ENCODE measurements around the gene LPAR1. TPM values are rescaled to one million over a fixed set of nuclear protein-coding genes. Genes with fewer than 3 reads are reported as not detected.

LPAR1 gene
- total and polyA plus RNA-seq, 9 of the 15 experiments (the other 6 are each of a cell fraction or from before 2014, with no cell fraction given): 0.13 TPM; not detected in 8

DNA sequence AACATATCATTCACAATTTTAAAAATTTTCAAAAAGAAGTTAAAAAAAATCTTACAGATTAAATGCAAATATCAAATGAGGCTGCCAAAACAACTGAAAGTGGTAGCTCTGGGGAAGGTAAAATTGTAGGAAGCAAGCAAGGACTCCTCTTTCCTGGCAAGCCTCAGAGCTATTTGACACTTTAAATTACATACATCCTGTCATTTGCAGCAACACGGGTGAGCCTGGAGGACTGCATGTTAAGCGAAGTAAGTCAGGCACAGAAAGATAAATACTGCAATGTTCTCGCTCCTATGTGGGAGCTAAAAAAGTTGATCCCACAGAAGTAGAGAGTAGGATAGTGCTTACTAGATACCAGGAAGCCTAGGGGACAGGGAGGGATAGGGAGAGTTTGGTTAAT, 58.0 kb downstream of the LPAR1 start:
- ChIA-PET CTCF (ENCODE audit: low intra/inter-chr PET ratio) (no interaction called here), POLR2A (no interaction called here)
- in situ Hi-C loops (cut with MboI) (no loop called here), intact Hi-C loops (cut with micrococcal nuclease) (no loop called here)
- WGBS (ENCODE audit: insufficient coverage, low coverage, missing lambda C conversion rate): 0% methylated on average over 3 of the region's 3 CpGs
- Histone ChIP-seq H2AFZ (ENCODE audit: low read depth, low read length) (no peak overlapping the region), H3K4me2 (ENCODE audit: insufficient read depth, low read length) (no peak overlapping the region), H3K27me3 (ENCODE audit: control insufficient read depth in 2 of 2, insufficient read depth in 2 of 2, low read length in 2 of 2) (no peaks in the 10 kb centered on the region), H3K4me1 (replicated peaks in 1 of 2; ENCODE audit: control insufficient read depth in 2 of 2, insufficient read depth in 2 of 2, low read length in 2 of 2) (no peaks in the 10 kb centered on the region), H4K20me1 (replicated peaks; ENCODE audit: control insufficient read depth, insufficient read depth, low read length) (no peaks in the 10 kb centered on the region), H3K9ac (ENCODE audit: insufficient read depth in 1 of 2, low read depth in 2 of 2, low read length in 2 of 2) (no peak overlapping the region), H3K79me2 (ENCODE audit: control insufficient read depth, insufficient read depth, low read length) (no peaks in the 10 kb centered on the region), H3K9me3 (replicated peaks; ENCODE audit: control insufficient read depth, insufficient read depth, low read depth, low read length) (no peaks in the 10 kb centered on the region), H3K36me3 (ENCODE audit: control insufficient read depth, insufficient read depth, low read length) (no peaks in the 10 kb centered on the region), H3K9me1 (ENCODE audit: control insufficient read depth, insufficient read depth, low read length) (no peaks in the 10 kb centered on the region), H3K4me3 (no peak overlapping the region), H3K27ac (ENCODE audit: extremely low read depth, low read depth, low read length) (no peak overlapping the region)
- DNase-seq (ENCODE audit: extremely low read depth in 1 of 4, low spot score in 3 of 4): no peak
- ATAC-seq: no peak
- TF ChIP-seq NR1H2 (CRISPR knock-in tag; IDR thresholded peaks at IDR 0.05) (no peak), NCOR1 (IDR thresholded peaks at IDR 0.05) (no peak), HLTF (IDR thresholded peaks at IDR 0.05) (no peak), ZNF197 (CRISPR knock-in tag; IDR thresholded peaks at IDR 0.05; ENCODE audit: low read depth) (no peak), CBFA2T2 (conservative IDR thresholded peaks at IDR 0.05) (no peak), SMAD2 (IDR thresholded peaks at IDR 0.05; ENCODE audit: low read depth, low read length) (no peak)
- TF ChIP-seq, protein P1, sequence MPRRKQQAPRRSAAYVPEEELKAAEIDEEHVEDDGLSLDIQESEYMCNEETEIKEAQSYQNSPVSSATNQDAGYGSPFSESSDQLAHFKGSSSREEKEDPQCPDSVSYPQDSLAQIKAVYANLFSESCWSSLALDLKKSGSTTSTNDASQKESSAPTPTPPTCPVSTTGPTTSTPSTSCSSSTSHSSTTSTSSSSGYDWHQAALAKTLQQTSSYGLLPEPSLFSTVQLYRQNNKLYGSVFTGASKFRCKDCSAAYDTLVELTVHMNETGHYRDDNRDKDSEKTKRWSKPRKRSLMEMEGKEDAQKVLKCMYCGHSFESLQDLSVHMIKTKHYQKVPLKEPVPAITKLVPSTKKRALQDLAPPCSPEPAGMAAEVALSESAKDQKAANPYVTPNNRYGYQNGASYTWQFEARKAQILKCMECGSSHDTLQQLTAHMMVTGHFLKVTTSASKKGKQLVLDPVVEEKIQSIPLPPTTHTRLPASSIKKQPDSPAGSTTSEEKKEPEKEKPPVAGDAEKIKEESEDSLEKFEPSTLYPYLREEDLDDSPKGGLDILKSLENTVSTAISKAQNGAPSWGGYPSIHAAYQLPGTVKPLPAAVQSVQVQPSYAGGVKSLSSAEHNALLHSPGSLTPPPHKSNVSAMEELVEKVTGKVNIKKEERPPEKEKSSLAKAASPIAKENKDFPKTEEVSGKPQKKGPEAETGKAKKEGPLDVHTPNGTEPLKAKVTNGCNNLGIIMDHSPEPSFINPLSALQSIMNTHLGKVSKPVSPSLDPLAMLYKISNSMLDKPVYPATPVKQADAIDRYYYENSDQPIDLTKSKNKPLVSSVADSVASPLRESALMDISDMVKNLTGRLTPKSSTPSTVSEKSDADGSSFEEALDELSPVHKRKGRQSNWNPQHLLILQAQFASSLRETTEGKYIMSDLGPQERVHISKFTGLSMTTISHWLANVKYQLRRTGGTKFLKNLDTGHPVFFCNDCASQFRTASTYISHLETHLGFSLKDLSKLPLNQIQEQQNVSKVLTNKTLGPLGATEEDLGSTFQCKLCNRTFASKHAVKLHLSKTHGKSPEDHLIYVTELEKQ (CRISPR knock-in tag; IDR thresholded peaks at IDR 0.05): no peak
- FAIRE-seq: no peak
- BruUV-seq (replicated peaks): no TSS peak

Measured in K562 (cell line).